T-helper 17 cell (primary cell): Measurements from ENCODE around the gene DOCK1. TPM values are rescaled to one million over a fixed set of nuclear protein-coding genes. Genes with fewer than 3 reads are reported as not detected.

ENCODE experiments used
- ATAC-seq: fragments of 150-1000 bp; cut with Tn5 transposase; 2 replicates; pipeline ENCODE4 v1.10.0; 2021; ENCODE audit warnings: mild to moderate bottlenecking, moderate library complexity
- DNase-seq, 3 donors: peaks; one replicate each; pipeline versions ENCODE4 v3.0.0 to v3.0.0-alpha.2; 2020 to 2021
- H3K9me3 ChIP-seq: one replicate; pipeline ENCODE4 v1.7.0; 2013; ENCODE audit warnings: low read length, mild to moderate bottlenecking; ENCODE audit not compliant: control insufficient read depth, poor library complexity, severe bottlenecking
- H3K27ac Mint-ChIP-seq: one replicate; pipeline ENCODE4 v1.8.0; 2022; ENCODE audit warnings: mild to moderate bottlenecking, moderate library complexity, mixed read lengths
- H3K27me3 Mint-ChIP-seq: one replicate; pipeline ENCODE4 v1.8.0; 2022; ENCODE audit warnings: mixed read lengths
- H3K36me3 Mint-ChIP-seq: one replicate; pipeline ENCODE4 v1.8.0; 2022; ENCODE audit warnings: low read depth, mixed read lengths
- H3K4me1 Mint-ChIP-seq: one replicate; pipeline ENCODE4 v1.8.0; 2022; ENCODE audit warnings: mild to moderate bottlenecking, mixed read lengths
- H3K4me3 Mint-ChIP-seq: one replicate; pipeline ENCODE4 v1.8.0; 2022; ENCODE audit warnings: mild to moderate bottlenecking, moderate library complexity, mixed read lengths
- total RNA-seq, 4 donors: library from RNA in 2 of 4; stranded (reverse) in 2 of 4; gene quantifications; one replicate each; pipeline ENCODE4 v1.2.3 and lab custom pipeline; 2022 to 2026

DOCK1 gene
- total RNA-seq, 2 donors from 2014 or later = 0.76 TPM; not detected in 1

- Mint-ChIP-seq H3K27me3 (no peaks in the 10 kb centered on the region), H3K27ac (no peak overlapping the region), H3K4me3 (no peak overlapping the region), H3K36me3 (no peaks in the 10 kb centered on the region), H3K4me1 (no peaks in the 10 kb centered on the region)
- no peak for DNase-seq
- H3K9me3 ChIP-seq = no peaks in the 10 kb centered on the region
- no peak for ATAC-seq
These were observed 246.9 kb downstream of the DOCK1 start for GRCh38 chr10:127151981-127152699.

- DNase-seq (no peak), ATAC-seq (no peak)
- no peak overlapping the region for H3K4me3 Mint-ChIP-seq
- no peaks in the 10 kb centered on the region for H3K4me1 Mint-ChIP-seq
- no peak overlapping the region for H3K27ac Mint-ChIP-seq
- peaks cover 7% of the 10 kb centered on the region for H3K27me3 Mint-ChIP-seq
- H3K9me3 ChIP-seq = no peaks in the 10 kb centered on the region
- H3K36me3 Mint-ChIP-seq = no peaks in the 10 kb centered on the region
These were observed 248.0 kb downstream of the DOCK1 start for GRCh38 chr10:127153181-127153580.

- no peaks in the 10 kb centered on the region for H3K4me1 Mint-ChIP-seq
- H3K9me3 ChIP-seq = no peaks in the 10 kb centered on the region
- H3K27ac Mint-ChIP-seq = no peak overlapping the region
- no peak for DNase-seq
- peaks cover 7% of the 10 kb centered on the region for H3K27me3 Mint-ChIP-seq
- no peak overlapping the region for H3K4me3 Mint-ChIP-seq
- no peak for ATAC-seq
- no peaks in the 10 kb centered on the region for H3K36me3 Mint-ChIP-seq
These were observed 249.8 kb downstream of the DOCK1 start for GRCh38 chr10:127154831-127155620.

GRCh38 chr10:127157089-127157488, 251.9 kb downstream of the DOCK1 start:
- H3K9me3 ChIP-seq = no peaks in the 10 kb centered on the region
- Mint-ChIP-seq H3K27me3 (peaks cover 7% of the 10 kb centered on the region), H3K27ac (no peak overlapping the region), H3K4me1 (no peaks in the 10 kb centered on the region), H3K36me3 (no peaks in the 10 kb centered on the region), H3K4me3 (no peak overlapping the region)
- DNase-seq (no peak), ATAC-seq (no peak)

- Mint-ChIP-seq H3K27ac (no peak overlapping the region), H3K4me3 (no peak overlapping the region), H3K4me1 (no peaks in the 10 kb centered on the region), H3K27me3 (peaks cover 7% of the 10 kb centered on the region), H3K36me3 (no peaks in the 10 kb centered on the region)
- H3K9me3 ChIP-seq = no peaks in the 10 kb centered on the region
- no peak for ATAC-seq
- no peak for DNase-seq
These were observed 252.4 kb downstream of the DOCK1 start for GRCh38 chr10:127157506-127158200.

GRCh38 chr10:127158662-127159061, 253.4 kb downstream of the DOCK1 start:
- no peaks in the 10 kb centered on the region for H3K4me1 Mint-ChIP-seq
- no peaks in the 10 kb centered on the region for H3K36me3 Mint-ChIP-seq
- ATAC-seq = no peak
- H3K27me3 Mint-ChIP-seq = peaks cover 7% of the 10 kb centered on the region
- no peak for DNase-seq
- H3K27ac Mint-ChIP-seq = no peak overlapping the region
- H3K4me3 Mint-ChIP-seq = no peak overlapping the region
- H3K9me3 ChIP-seq = no peaks in the 10 kb centered on the region

- H3K9me3 ChIP-seq = no peaks in the 10 kb centered on the region
- DNase-seq (no peak), ATAC-seq (no peak)
- Mint-ChIP-seq H3K27me3 (peaks cover 7% of the 10 kb centered on the region), H3K27ac (no peak overlapping the region), H3K36me3 (no peaks in the 10 kb centered on the region), H3K4me1 (no peaks in the 10 kb centered on the region), H3K4me3 (no peak overlapping the region)
These were observed 254.5 kb downstream of the DOCK1 start for GRCh38 chr10:127159648-127160245.

GRCh38 chr10:127161482-127161881, 256.3 kb downstream of the DOCK1 start:
- no peaks in the 10 kb centered on the region for H3K4me1 Mint-ChIP-seq
- H3K27ac Mint-ChIP-seq = no peak overlapping the region
- no peak for ATAC-seq
- peaks cover 7% of the 10 kb centered on the region for H3K27me3 Mint-ChIP-seq
- no peaks in the 10 kb centered on the region for H3K36me3 Mint-ChIP-seq
- H3K9me3 ChIP-seq = no peaks in the 10 kb centered on the region
- no peak for DNase-seq
- H3K4me3 Mint-ChIP-seq = no peak overlapping the region

- no peaks in the 10 kb centered on the region for H3K9me3 ChIP-seq
- ATAC-seq (no peak), DNase-seq (no peak)
- Mint-ChIP-seq H3K4me1 (no peaks in the 10 kb centered on the region), H3K4me3 (no peak overlapping the region), H3K27ac (no peak overlapping the region), H3K36me3 (no peaks in the 10 kb centered on the region), H3K27me3 (peaks cover 1% of the 10 kb centered on the region)
These were observed 257.6 kb downstream of the DOCK1 start for GRCh38 chr10:127162841-127163240.

- ATAC-seq (no peak), DNase-seq (no peak)
- no peaks in the 10 kb centered on the region for H3K4me1 Mint-ChIP-seq
- H3K9me3 ChIP-seq = no peaks in the 10 kb centered on the region
- H3K27ac Mint-ChIP-seq = no peak overlapping the region
- peaks cover 5% of the 10 kb centered on the region for H3K27me3 Mint-ChIP-seq
- H3K4me3 Mint-ChIP-seq = no peak overlapping the region
- H3K36me3 Mint-ChIP-seq = no peaks in the 10 kb centered on the region
These were observed 263.0 kb downstream of the DOCK1 start for GRCh38 chr10:127168261-127168660.

GRCh38 chr10:127174866-127175265, 269.6 kb downstream of the DOCK1 start:
- no peak for ATAC-seq

GRCh38 chr10:127175357-127176110, 270.3 kb downstream of the DOCK1 start:
- ATAC-seq (no peak), DNase-seq (no peak)
- no peak overlapping the region for H3K27ac Mint-ChIP-seq
- H3K9me3 ChIP-seq = no peaks in the 10 kb centered on the region
- no peaks in the 10 kb centered on the region for H3K36me3 Mint-ChIP-seq
- H3K4me3 Mint-ChIP-seq = no peak overlapping the region
- H3K27me3 Mint-ChIP-seq = peaks cover 7% of the 10 kb centered on the region
- no peaks in the 10 kb centered on the region for H3K4me1 Mint-ChIP-seq

More at GRCh38 chr10:127174866-127175265, 269.6 kb downstream of the DOCK1 start:
- no peak overlapping the region for H3K27ac Mint-ChIP-seq
- H3K36me3 Mint-ChIP-seq = no peaks in the 10 kb centered on the region
- peaks cover 11% of the 10 kb centered on the region for H3K27me3 Mint-ChIP-seq
- no peak overlapping the region for H3K4me3 Mint-ChIP-seq
- no peaks in the 10 kb centered on the region for H3K9me3 ChIP-seq
- DNase-seq = no peak
- no peaks in the 10 kb centered on the region for H3K4me1 Mint-ChIP-seq
